Natural killer cell (primary cell): ENCODE data around the gene RPAP3. TPM values are rescaled to one million over a fixed set of nuclear protein-coding genes. Genes with fewer than 3 reads are reported as not detected.

ENCODE experiments used
- ATAC-seq, 3 donors: fragments of 150-1000 bp in 2 of 3; fragments of 200-7000 bp in 1 of 3; cut with Tn5 transposase; 1 replicate in 1 of 3; 2 replicates in 2 of 3; pipeline ENCODE4 v1.10.0; 2021; ENCODE audit warnings: mild to moderate bottlenecking in 2 of 3, moderate library complexity in 2 of 3
- DNase-seq, 2 donors: peaks; one replicate each; pipeline versions ENCODE4 v3.0.0 to v3.0.0-alpha.2; 2013 to 2021; ENCODE audit warnings: mixed read lengths in 1 of 2
- H3K27ac ChIP-seq: one replicate; pipeline ENCODE4 v1.5.1; 2013; ENCODE audit warnings: mild to moderate bottlenecking, low read length
- H3K27me3 ChIP-seq: one replicate; pipeline ENCODE4 v1.6.1; 2013; ENCODE audit warnings: low read length; ENCODE audit not compliant: control insufficient read depth, insufficient read depth
- H3K36me3 ChIP-seq: one replicate; pipeline ENCODE4 v1.6.1; 2013; ENCODE audit warnings: low read length; ENCODE audit not compliant: control insufficient read depth, insufficient read depth
- H3K4me1 ChIP-seq: one replicate; pipeline ENCODE4 v1.6.1; 2013; ENCODE audit warnings: low read length; ENCODE audit not compliant: control insufficient read depth, insufficient read depth
- H3K4me3 ChIP-seq: one replicate; pipeline ENCODE4 v1.5.1; 2013; ENCODE audit warnings: low read length
- H3K9me3 ChIP-seq: one replicate; pipeline ENCODE4 v1.6.1; 2013; ENCODE audit warnings: low read length; ENCODE audit not compliant: control insufficient read depth, insufficient read depth
- H3K27ac Mint-ChIP-seq, 2 donors: one replicate each; pipeline ENCODE4 v1.8.0; 2022; ENCODE audit warnings: mild to moderate bottlenecking in 2 of 2, mixed read lengths in 2 of 2, moderate library complexity in 1 of 2
- H3K27me3 Mint-ChIP-seq, 2 donors: one replicate each; pipeline ENCODE4 v1.8.0; 2022; ENCODE audit warnings: low read depth in 2 of 2, mixed read lengths in 2 of 2
- H3K36me3 Mint-ChIP-seq: one replicate; pipeline ENCODE4 v1.8.0; 2022; ENCODE audit warnings: mixed read lengths
- H3K4me1 Mint-ChIP-seq, 2 donors: one replicate each; pipeline ENCODE4 v1.8.0; 2022; ENCODE audit warnings: mixed read lengths in 2 of 2
- H3K4me3 Mint-ChIP-seq: one replicate; pipeline ENCODE4 v1.8.0; 2022; ENCODE audit warnings: mild to moderate bottlenecking, moderate library complexity, mixed read lengths
- H3K9me3 Mint-ChIP-seq, 2 donors: one replicate each; pipeline ENCODE4 v1.8.0; 2022; ENCODE audit warnings: mixed read lengths in 2 of 2
- CTCF ChIP-seq: fragments of 200-600 bp; IDR thresholded peaks from one replicate; pipeline ENCODE4 v1.8.0; 2022; ENCODE audit warnings: antibody characterized with exemption
- WGBS: methylation state at CpG from one replicate; pipeline ENCODE4 v1.1.7; 2013; ENCODE audit warnings: missing lambda C conversion rate; ENCODE audit not compliant: insufficient coverage; 5-methylcytosine and 5-hydroxymethylcytosine counted together
- intact Hi-C: fragments of 100-400 bp; cut with micrococcal nuclease; formaldehyde crosslinking; loops from one replicate; pipeline ENCODE4 v1.14.2; 2022
- total RNA-seq, 4 donors: library from RNA; stranded (reverse); fragments of 120-200 nt in 1 of 4; gene quantifications; one replicate each; pipeline versions ENCODE4 v1.2.3 to v1.2.4, GENCODE V29; 2013 to 2022

Gene RPAP3
- total RNA-seq, 3 donors from 2014 or later (not counting 1 experiment from before 2014, with no cell fraction given), result 22.8 to 35.8 (median 24.8) TPM

- Histone ChIP-seq H3K4me1 (peaks cover 27% of the 10 kb centered on the region), H3K27ac (peak overlapping the region; percentile 84), H3K27me3 (no peaks in the 10 kb centered on the region), H3K9me3 (no peaks in the 10 kb centered on the region), H3K4me3 (peak overlapping the region; percentile 80), H3K36me3 (peaks cover 13% of the 10 kb centered on the region)
- ATAC-seq (no peak), DNase-seq (no peak)
- Mint-ChIP-seq H3K4me1 (peaks cover 52 to 59% of the 10 kb centered on the region in 2 donors), H3K9me3 (no peaks in the 10 kb centered on the region), H3K27me3 (no peaks in the 10 kb centered on the region), H3K27ac (peak overlapping the region; percentile 96 to 98), H3K4me3 (peak overlapping the region; percentile 99), H3K36me3 (no peaks in the 10 kb centered on the region)
- no peak for TF ChIP-seq CTCF
- intact Hi-C loops, result loop anchor here (5.0 to 10.0 kb wide), 4 partner anchors 498 to 1713 kb away; partner anchors contain the start of genes CCNT1, SCAF11 and SLC38A2
- WGBS, result 4% methylated on average over 9 of the region's 9 CpGs
These were observed 633 bp downstream of the RPAP3 start for GRCh38 chr12:47705229-47705565.

GRCh38 chr12:47704719-47705118 is 1.1 kb downstream of the RPAP3 start:
- no peaks in the 10 kb centered on the region for H3K9me3 ChIP-seq
- peaks cover 15% of the 10 kb centered on the region for H3K36me3 ChIP-seq
- H3K4me3 ChIP-seq, result no peak overlapping the region
- no peaks in the 10 kb centered on the region for H3K27me3 Mint-ChIP-seq
- 98% methylated on average over 8 of the region's 9 CpGs for WGBS
- H3K4me1 ChIP-seq, result peaks cover 27% of the 10 kb centered on the region
- H3K4me1 Mint-ChIP-seq, result peaks cover 50 to 54% of the 10 kb centered on the region in 2 donors
- DNase-seq, result no peak
- H3K27ac Mint-ChIP-seq, result peak overlapping the region; percentile 96 to 98
- H3K36me3 Mint-ChIP-seq, result no peaks in the 10 kb centered on the region
- peak overlapping the region; percentile 99 for H3K4me3 Mint-ChIP-seq
- no peak overlapping the region for H3K27ac ChIP-seq
- no peak for ATAC-seq
- intact Hi-C loops, result loop anchor here (5.0 to 10.0 kb wide), 4 partner anchors 497 to 1712 kb away; partner anchors contain the start of genes CCNT1, SCAF11 and SLC38A2
- no peak for TF ChIP-seq CTCF
- H3K9me3 Mint-ChIP-seq, result no peaks in the 10 kb centered on the region
- H3K27me3 ChIP-seq, result no peaks in the 10 kb centered on the region

GRCh38 chr12:47700263-47700662 is 5.6 kb downstream of the RPAP3 start:
- Histone ChIP-seq H3K27ac (no peak overlapping the region), H3K9me3 (no peaks in the 10 kb centered on the region), H3K4me3 (no peak overlapping the region), H3K4me1 (peaks cover 7% of the 10 kb centered on the region), H3K36me3 (peaks cover 39% of the 10 kb centered on the region), H3K27me3 (no peaks in the 10 kb centered on the region)
- no peak for TF ChIP-seq CTCF
- peaks cover 7% of the 10 kb centered on the region for H3K36me3 Mint-ChIP-seq
- WGBS, result 86% methylated on average over 1 of the region's 2 CpGs
- H3K9me3 Mint-ChIP-seq, result no peaks in the 10 kb centered on the region
- ATAC-seq, result no peak
- H3K4me3 Mint-ChIP-seq, result no peak overlapping the region
- intact Hi-C loops, result loop anchor here (10.0 kb wide), 1 partner anchor 1325 kb away; the partner anchor contains the start of gene SLC38A2
- no peaks in the 10 kb centered on the region for H3K27me3 Mint-ChIP-seq
- no peak overlapping the region for H3K27ac Mint-ChIP-seq
- peaks cover 17% of the 10 kb centered on the region in 2 donors for H3K4me1 Mint-ChIP-seq
- no peak for DNase-seq

- Mint-ChIP-seq H3K36me3 (peaks cover 18% of the 10 kb centered on the region), H3K4me3 (no peak overlapping the region), H3K27ac (no peak overlapping the region), H3K4me1 (peaks cover 5 to 6% of the 10 kb centered on the region in 2 donors), H3K9me3 (no peaks in the 10 kb centered on the region), H3K27me3 (no peaks in the 10 kb centered on the region)
- Histone ChIP-seq H3K4me3 (no peak overlapping the region), H3K27ac (no peak overlapping the region), H3K4me1 (no peaks in the 10 kb centered on the region), H3K36me3 (peaks cover 53% of the 10 kb centered on the region), H3K27me3 (no peaks in the 10 kb centered on the region), H3K9me3 (no peaks in the 10 kb centered on the region)
- TF ChIP-seq CTCF, result no peak
- intact Hi-C loops, result no loop called here
- no peak for ATAC-seq
- 98% methylated on average over 3 of the region's 7 CpGs for WGBS
- DNase-seq, result no peak
These were observed 7.2 kb downstream of the RPAP3 start for GRCh38 chr12:47698631-47699030.
